K562 (cell line): ENCODE data around the gene WBP1. TPM values are rescaled to one million over a fixed set of nuclear protein-coding genes. Genes with fewer than 3 reads are reported as not detected.

Source experiments
- ATF1 ChIP-seq, 2 experiments: fragments of 450-650 bp in 1 of 2; IDR thresholded peaks; 2 replicates each; pipeline ENCODE4 v1.6.1; 2016; ENCODE audit warnings: missing compliant biosample characterization in 1 of 2, missing genetic modification characterization in 1 of 2
- CBFB ChIP-seq: sonication (generic); formaldehyde crosslinking; IDR thresholded peaks from 2 replicates; pipeline ENCODE4 v1.4.0; 2020; ENCODE audit warnings: mild to moderate bottlenecking, missing genetic modification reagents
- CTBP1 ChIP-seq: fragments of 450-650 bp; IDR thresholded peaks from 2 replicates; pipeline ENCODE4 v1.6.1; 2016; ENCODE audit warnings: borderline replicate concordance
- CXXC5 ChIP-seq: fragments of 250-450 bp; sonication (Bioruptor Pico); IDR thresholded peaks from 2 replicates; pipeline ENCODE4 v1.8.0; 2022; ENCODE audit warnings: inconsistent platforms, mild to moderate bottlenecking, moderate library complexity
- ETS2 ChIP-seq: IDR thresholded peaks from 2 replicates; pipeline ENCODE4 v1.6.1; 2016; ENCODE audit warnings: borderline replicate concordance, missing genetic modification characterization, mild to moderate bottlenecking, moderate library complexity, missing compliant biosample characterization; ENCODE audit not compliant: poor library complexity, severe bottlenecking
- ETV5 ChIP-seq: sonication (generic); formaldehyde crosslinking; IDR thresholded peaks from 2 replicates; pipeline ENCODE4 v1.4.0; 2020; ENCODE audit warnings: low read depth, mild to moderate bottlenecking, missing genetic modification reagents
- EWSR1 ChIP-seq: fragments of 450-650 bp; IDR thresholded peaks from 2 replicates; pipeline ENCODE4 v1.6.1; 2018; ENCODE audit warnings: borderline replicate concordance, mild to moderate bottlenecking, low read depth, moderate library complexity; ENCODE audit not compliant: partially characterized antibody
- GABPB1 ChIP-seq: sonication (generic); formaldehyde crosslinking; IDR thresholded peaks from 2 replicates; pipeline ENCODE4 v1.8.0; 2022; ENCODE audit warnings: mild to moderate bottlenecking, missing genetic modification reagents
- HNRNPLL ChIP-seq: fragments of 200-400 bp; formaldehyde crosslinking; IDR thresholded peaks from 2 replicates; pipeline ENCODE4 v1.6.1; 2017; ENCODE audit warnings: low read length, low read depth, mild to moderate bottlenecking; ENCODE audit not compliant: poor library complexity, severe bottlenecking
- HOXB6 ChIP-seq: fragments of 250-450 bp; sonication (Bioruptor Pico); IDR thresholded peaks from 2 replicates; pipeline ENCODE4 v1.5.1; 2022; ENCODE audit warnings: mild to moderate bottlenecking, borderline replicate concordance
- ILK ChIP-seq: fragments of 450-650 bp; IDR thresholded peaks from 2 replicates; pipeline ENCODE4 v1.6.1; 2016; ENCODE audit warnings: missing genetic modification characterization, low read depth, mild to moderate bottlenecking, missing compliant biosample characterization, moderate library complexity, borderline replicate concordance
- TAF1 ChIP-seq: IDR thresholded peaks from 2 replicates; pipeline ENCODE4 v1.6.1; 2011; ENCODE audit warnings: mild to moderate bottlenecking, low read length, moderate library complexity; ENCODE audit not compliant: insufficient read depth, control insufficient read depth, severe bottlenecking; ENCODE audit errors: extremely low read depth
- TCF7L2 ChIP-seq: fragments of 150-350 bp; IDR thresholded peaks from 2 replicates; pipeline ENCODE4 v1.6.1; 2016; ENCODE audit warnings: low read depth, mild to moderate bottlenecking, low read length, moderate library complexity
- TSC22D4 ChIP-seq: fragments of 450-650 bp; IDR thresholded peaks from 2 replicates; pipeline ENCODE4 v1.6.1; 2016; ENCODE audit warnings: missing genetic modification characterization, missing biosample characterization, control low read depth
- YY1 ChIP-seq, 3 experiments: IDR thresholded peaks; 2 replicates each; pipeline ENCODE4 v1.6.1; 2011; ENCODE audit warnings: low read length in 2 of 3, mild to moderate bottlenecking in 2 of 3, moderate library complexity in 2 of 3, borderline replicate concordance in 1 of 3, control low read depth in 1 of 3, low read depth in 1 of 3; ENCODE audit not compliant: insufficient read depth in 3 of 3, insufficient replicate concordance in 2 of 3, control insufficient read depth in 1 of 3, insufficient read length in 1 of 3; ENCODE audit errors: extremely low read depth in 1 of 3
- ZNF561 ChIP-seq: fragments of 450-650 bp; formaldehyde crosslinking; conservative IDR thresholded peaks from 2 replicates; pipeline ENCODE4 v1.4.0; 2020; ENCODE audit warnings: mild to moderate bottlenecking, moderate library complexity
- ZNF57 ChIP-seq: fragments of 450-650 bp; formaldehyde crosslinking; IDR thresholded peaks from 2 replicates; pipeline ENCODE4 v1.4.0; 2020; ENCODE audit warnings: mild to moderate bottlenecking, moderate library complexity
- polyA plus RNA-seq, 8 experiments: library from polyadenylated mRNA; depleted of rRNA in 4 of 8; stranded (reverse) in 5 of 8; unstranded in 3 of 8; fragments of >200 nt; fragmentation: Nextera tagmentation in 2 of 8; fragmentation: Illumina TruSeq in 1 of 8; extraction: Ambion mirVana in 2 of 8; extraction: Trizol in 1 of 8; gene quantifications; 2 replicates each; pipeline versions ENCODE4 v1.2.1 to v1.2.3, GENCODE V29; 2011 to 2014; ENCODE audit warnings: inconsistent platforms in 1 of 8, missing spikeins in 1 of 8
- total RNA-seq, 7 experiments: library from RNA; depleted of rRNA in 6 of 7; stranded (reverse); fragments of >200 nt in 6 of 7; fragmentation: Illumina TruSeq in 2 of 7; extraction: Trizol in 2 of 7; gene quantifications; 2 replicates each; pipeline versions ENCODE4 v1.2.1 to v1.2.3, GENCODE V29; 2011 to 2021; ENCODE audit warnings: low replicate concordance in 1 of 7
- TF ChIP-seq, protein P1 (sequence below), 2 experiments: fragments of 250-450 bp in 1 of 2; fragments of 450-650 bp in 1 of 2; sonication (Bioruptor Pico) in 1 of 2; IDR thresholded peaks; 2 replicates each; pipeline versions ENCODE4 v1.6.1 to v1.8.0; 2016 to 2021; ENCODE audit warnings: mild to moderate bottlenecking in 2 of 2, moderate library complexity in 2 of 2, missing compliant biosample characterization in 1 of 2, missing genetic modification characterization in 1 of 2
- TF ChIP-seq, protein P2 (sequence below): fragments of 250-450 bp; sonication (Bioruptor Pico); IDR thresholded peaks from 2 replicates; pipeline ENCODE4 v1.8.0; 2022; ENCODE audit warnings: moderate library complexity, mild to moderate bottlenecking, inconsistent platforms
- TF ChIP-seq, protein P3 (sequence below): sonication (generic); formaldehyde crosslinking; IDR thresholded peaks from 2 replicates; pipeline ENCODE4 v1.4.0; 2020; ENCODE audit warnings: mild to moderate bottlenecking, missing genetic modification reagents
- TF ChIP-seq, protein P4 (sequence below): sonication (generic); formaldehyde crosslinking; IDR thresholded peaks from 2 replicates; pipeline ENCODE4 v1.8.0; 2022; ENCODE audit warnings: missing genetic modification reagents, mild to moderate bottlenecking, moderate library complexity, borderline replicate concordance

WBP1 gene
- total and polyA plus RNA-seq, 9 of the 15 experiments (the other 6 are each of a cell fraction or from before 2014, with no cell fraction given): 1.9 to 27.7 (median 14.2) TPM

GRCh38 chr2:74421221-74421870, 36.9 kb upstream of the WBP1 start, which contains the start of the genes C2orf81 and WDR54 (continued):
- no peak for TF ChIP-seq ETS2
- TF ChIP-seq, protein P1, sequence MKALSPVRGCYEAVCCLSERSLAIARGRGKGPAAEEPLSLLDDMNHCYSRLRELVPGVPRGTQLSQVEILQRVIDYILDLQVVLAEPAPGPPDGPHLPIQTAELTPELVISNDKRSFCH (CRISPR knock-in tag; IDR thresholded peaks at IDR 0.05): no peak
- TF ChIP-seq, protein P1 (tag; IDR thresholded peaks at IDR 0.05): no peak
- TF ChIP-seq ETV5 (CRISPR knock-in tag): peak; percentile 55; the same call in 1 of the 2 replicates
- peak; percentile 81; the same call in 1 of the 2 replicates for TF ChIP-seq CBFB (CRISPR knock-in tag)
- TF ChIP-seq EWSR1: no peak
- no peak for TF ChIP-seq TSC22D4 (tag)
- no peak for TF ChIP-seq ZNF57 (CRISPR knock-in tag)
- TF ChIP-seq YY1 (IDR thresholded peaks at IDR 0.05; ENCODE audit: borderline replicate concordance in 1 of 3, control insufficient read depth in 1 of 3, extremely low read depth in 1 of 3, insufficient read depth in 3 of 3, insufficient read length in 1 of 3, insufficient replicate concordance in 2 of 3, low read depth in 1 of 3, low read length in 2 of 3): peak in 1 of 3 experiments; percentile 9
- TF ChIP-seq TCF7L2: no peak
- TF ChIP-seq HOXB6 (CRISPR knock-in tag): no peak
- no peak for TF ChIP-seq ATF1 (CRISPR knock-in tag; IDR thresholded peaks at IDR 0.05)
- peak; percentile 69 for TF ChIP-seq ATF1 (tag; IDR thresholded peaks at IDR 0.05)
- TF ChIP-seq ILK (tag): no peak
- TF ChIP-seq, protein P2, sequence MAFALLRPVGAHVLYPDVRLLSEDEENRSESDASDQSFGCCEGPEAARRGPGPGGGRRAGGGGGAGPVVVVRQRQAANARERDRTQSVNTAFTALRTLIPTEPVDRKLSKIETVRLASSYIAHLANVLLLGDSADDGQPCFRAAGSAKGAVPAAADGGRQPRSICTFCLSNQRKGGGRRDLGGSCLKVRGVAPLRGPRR (CRISPR knock-in tag): no peak
- TF ChIP-seq, protein P3, sequence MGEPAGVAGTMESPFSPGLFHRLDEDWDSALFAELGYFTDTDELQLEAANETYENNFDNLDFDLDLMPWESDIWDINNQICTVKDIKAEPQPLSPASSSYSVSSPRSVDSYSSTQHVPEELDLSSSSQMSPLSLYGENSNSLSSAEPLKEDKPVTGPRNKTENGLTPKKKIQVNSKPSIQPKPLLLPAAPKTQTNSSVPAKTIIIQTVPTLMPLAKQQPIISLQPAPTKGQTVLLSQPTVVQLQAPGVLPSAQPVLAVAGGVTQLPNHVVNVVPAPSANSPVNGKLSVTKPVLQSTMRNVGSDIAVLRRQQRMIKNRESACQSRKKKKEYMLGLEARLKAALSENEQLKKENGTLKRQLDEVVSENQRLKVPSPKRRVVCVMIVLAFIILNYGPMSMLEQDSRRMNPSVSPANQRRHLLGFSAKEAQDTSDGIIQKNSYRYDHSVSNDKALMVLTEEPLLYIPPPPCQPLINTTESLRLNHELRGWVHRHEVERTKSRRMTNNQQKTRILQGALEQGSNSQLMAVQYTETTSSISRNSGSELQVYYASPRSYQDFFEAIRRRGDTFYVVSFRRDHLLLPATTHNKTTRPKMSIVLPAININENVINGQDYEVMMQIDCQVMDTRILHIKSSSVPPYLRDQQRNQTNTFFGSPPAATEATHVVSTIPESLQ: 0 out of 2 replicates have a peak, but pooled peaks have one; percentile 59
- no peak for TF ChIP-seq ZNF561
- peak; percentile 68 for TF ChIP-seq CTBP1
- TF ChIP-seq HNRNPLL: peak; percentile 95
- TF ChIP-seq GABPB1 (CRISPR knock-in tag): peak; percentile 70; the same call in 1 of the 2 replicates
- peak; percentile 84 for TF ChIP-seq CXXC5 (CRISPR knock-in tag)
- TF ChIP-seq, protein P4, sequence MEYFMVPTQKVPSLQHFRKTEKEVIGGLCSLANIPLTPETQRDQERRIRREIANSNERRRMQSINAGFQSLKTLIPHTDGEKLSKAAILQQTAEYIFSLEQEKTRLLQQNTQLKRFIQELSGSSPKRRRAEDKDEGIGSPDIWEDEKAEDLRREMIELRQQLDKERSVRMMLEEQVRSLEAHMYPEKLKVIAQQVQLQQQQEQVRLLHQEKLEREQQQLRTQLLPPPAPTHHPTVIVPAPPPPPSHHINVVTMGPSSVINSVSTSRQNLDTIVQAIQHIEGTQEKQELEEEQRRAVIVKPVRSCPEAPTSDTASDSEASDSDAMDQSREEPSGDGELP (CRISPR knock-in tag): peak; percentile 70
- no peak for TF ChIP-seq TAF1
